ENCODE results near the gene PET100.

PET100 gene

GRCh38 chr19:7670790-7671189, 41.2 kb downstream of the PET100 start:
- TF ChIP-seq, protein P1, sequence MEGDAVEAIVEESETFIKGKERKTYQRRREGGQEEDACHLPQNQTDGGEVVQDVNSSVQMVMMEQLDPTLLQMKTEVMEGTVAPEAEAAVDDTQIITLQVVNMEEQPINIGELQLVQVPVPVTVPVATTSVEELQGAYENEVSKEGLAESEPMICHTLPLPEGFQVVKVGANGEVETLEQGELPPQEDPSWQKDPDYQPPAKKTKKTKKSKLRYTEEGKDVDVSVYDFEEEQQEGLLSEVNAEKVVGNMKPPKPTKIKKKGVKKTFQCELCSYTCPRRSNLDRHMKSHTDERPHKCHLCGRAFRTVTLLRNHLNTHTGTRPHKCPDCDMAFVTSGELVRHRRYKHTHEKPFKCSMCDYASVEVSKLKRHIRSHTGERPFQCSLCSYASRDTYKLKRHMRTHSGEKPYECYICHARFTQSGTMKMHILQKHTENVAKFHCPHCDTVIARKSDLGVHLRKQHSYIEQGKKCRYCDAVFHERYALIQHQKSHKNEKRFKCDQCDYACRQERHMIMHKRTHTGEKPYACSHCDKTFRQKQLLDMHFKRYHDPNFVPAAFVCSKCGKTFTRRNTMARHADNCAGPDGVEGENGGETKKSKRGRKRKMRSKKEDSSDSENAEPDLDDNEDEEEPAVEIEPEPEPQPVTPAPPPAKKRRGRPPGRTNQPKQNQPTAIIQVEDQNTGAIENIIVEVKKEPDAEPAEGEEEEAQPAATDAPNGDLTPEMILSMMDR (IDR thresholded peaks at IDR 0.05; ENCODE audit: insufficient read depth, low read length, poor library complexity, severe bottlenecking) = no peak
- DNase-seq (ENCODE audit: extremely low read depth, insufficient read length) = no peak
- Histone ChIP-seq H3K36me3 (ENCODE audit: control insufficient read depth, insufficient read depth, low read length) (no peaks in the 10 kb centered on the region), H3K4me3 (replicated peaks; ENCODE audit: low read depth, low read length) (no peak overlapping the region), H3K27me3 (replicated peaks; ENCODE audit: control insufficient read depth, insufficient read depth, low read length) (no peaks in the 10 kb centered on the region; the same call in 1 of the 2 replicates)

- Histone ChIP-seq H3K4me3 (replicated peaks; ENCODE audit: low read depth, low read length) (no peak overlapping the region), H3K27me3 (replicated peaks; ENCODE audit: control insufficient read depth, insufficient read depth, low read length) (no peaks in the 10 kb centered on the region; the same call in 1 of the 2 replicates), H3K36me3 (ENCODE audit: control insufficient read depth, insufficient read depth, low read length) (no peaks in the 10 kb centered on the region)
- TF ChIP-seq, protein P1 (IDR thresholded peaks at IDR 0.05; ENCODE audit: insufficient read depth, low read length, poor library complexity, severe bottlenecking) = no peak
- no peak for DNase-seq (ENCODE audit: extremely low read depth, insufficient read length)
Observed at GRCh38 chr19:7672522-7672921, 42.9 kb downstream of the PET100 start.

DNA sequence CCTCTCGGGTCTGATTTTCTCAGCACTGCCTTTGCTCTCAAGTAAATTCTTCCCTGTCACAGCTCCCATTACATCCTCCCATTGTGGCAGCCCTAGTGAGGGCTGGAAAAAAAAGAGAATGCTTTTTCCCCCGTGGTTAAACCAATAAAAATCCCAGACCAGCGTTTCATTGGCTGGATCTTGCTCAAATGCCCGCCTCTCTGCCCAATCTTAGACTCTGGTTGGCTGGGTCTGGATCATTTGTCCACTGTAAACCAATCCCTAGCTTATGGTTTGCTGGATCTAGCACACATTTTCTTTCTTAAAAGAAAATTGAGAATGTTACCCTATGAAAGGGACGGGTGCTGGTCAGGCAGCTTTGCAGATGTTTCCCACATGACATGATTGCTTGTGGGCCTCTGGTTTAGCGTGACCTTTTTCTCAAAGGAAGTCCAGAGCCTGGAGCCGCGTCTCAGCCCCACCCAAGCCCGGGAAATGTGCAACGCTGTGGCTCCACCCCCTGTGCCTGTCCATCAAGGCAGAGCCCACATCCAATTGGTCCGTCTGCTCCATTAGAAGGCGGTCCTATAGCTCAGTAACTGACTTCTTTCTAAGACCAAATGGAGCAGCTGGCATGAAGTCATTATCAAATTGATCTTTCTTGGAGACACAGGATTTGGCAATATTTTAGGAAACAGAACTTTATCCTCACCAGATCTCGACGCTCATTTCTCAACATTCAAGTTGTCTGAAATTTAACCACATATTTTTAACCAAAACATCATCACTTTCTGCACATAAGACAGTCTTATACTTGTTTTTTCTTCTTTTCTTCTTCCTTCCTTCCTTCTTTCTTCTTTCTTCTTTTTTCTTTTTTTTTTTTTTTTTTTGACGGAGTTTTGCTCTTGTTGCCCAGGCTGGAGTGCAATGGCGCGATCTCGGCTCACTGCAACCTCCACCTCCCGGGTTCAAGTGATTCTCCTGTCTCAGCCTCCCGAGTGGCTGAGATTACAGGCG, 44.7 kb downstream of the PET100 start:
- Histone ChIP-seq H3K36me3 (ENCODE audit: control insufficient read depth, insufficient read depth, low read length) (no peaks in the 10 kb centered on the region), H3K27me3 (replicated peaks; ENCODE audit: control insufficient read depth, insufficient read depth, low read length) (no peaks in the 10 kb centered on the region), H3K4me3 (replicated peaks; ENCODE audit: low read depth, low read length) (no peak overlapping the region)
- TF ChIP-seq, protein P1 (IDR thresholded peaks at IDR 0.05; ENCODE audit: insufficient read depth, low read length, poor library complexity, severe bottlenecking) = no peak
- peak; percentile 64 for DNase-seq (ENCODE audit: extremely low read depth, insufficient read length)

- H3K4me3 ChIP-seq (replicated peaks; ENCODE audit: low read depth, low read length) = no peak overlapping the region
- DNase-seq (ENCODE audit: extremely low read depth, insufficient read length) = no peak
- TF ChIP-seq, protein P1 (IDR thresholded peaks at IDR 0.05; ENCODE audit: insufficient read depth, low read length, poor library complexity, severe bottlenecking) = no peak
- no peaks in the 10 kb centered on the region for H3K27me3 ChIP-seq (replicated peaks; ENCODE audit: control insufficient read depth, insufficient read depth, low read length)
- no peaks in the 10 kb centered on the region for H3K36me3 ChIP-seq (ENCODE audit: control insufficient read depth, insufficient read depth, low read length)
Observed at GRCh38 chr19:7676376-7676775, 46.8 kb downstream of the PET100 start.

DNA sequence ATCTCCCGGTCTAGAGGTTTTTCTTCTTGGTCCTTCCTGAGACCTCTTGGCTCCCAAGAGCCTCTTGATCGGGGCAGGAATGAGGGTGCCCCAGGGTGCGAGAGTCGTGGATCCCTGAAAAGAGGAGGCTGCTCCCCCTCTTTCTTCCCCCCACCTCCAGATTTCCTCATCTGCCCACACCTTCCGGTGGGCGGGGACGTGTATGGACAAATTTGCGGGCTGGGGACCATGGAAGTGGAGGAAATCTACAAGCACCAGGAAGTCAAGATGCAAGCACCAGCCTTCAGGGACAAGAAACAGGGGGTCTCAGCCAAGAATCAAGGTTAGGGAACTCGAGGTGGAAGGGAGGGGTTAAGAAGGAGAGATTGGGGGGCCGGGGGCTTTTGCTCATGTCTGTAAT, 47.3 kb downstream of the PET100 start, which contains the start of gene MCEMP1:
Gene MCEMP1 (plus strand): TSS at position 237 of the 400 bp plus-strand sequence. CDS start 31 bp downstream, at position 268.
- Histone ChIP-seq H3K36me3 (ENCODE audit: control insufficient read depth, insufficient read depth, low read length) (no peaks in the 10 kb centered on the region; the same call in 1 of the 2 replicates), H3K4me3 (replicated peaks; ENCODE audit: low read depth, low read length) (no peak within 1 kb of the TSS), H3K27me3 (replicated peaks; ENCODE audit: control insufficient read depth, insufficient read depth, low read length) (no peaks in the 10 kb centered on the region)
- DNase-seq (ENCODE audit: extremely low read depth, insufficient read length) = no peak
- TF ChIP-seq, protein P1 (IDR thresholded peaks at IDR 0.05; ENCODE audit: insufficient read depth, low read length, poor library complexity, severe bottlenecking) = no peak
